HCT116 (cell line): Measurements from ENCODE around the gene SEMA3C. TPM values are rescaled to one million over a fixed set of nuclear protein-coding genes. Genes with fewer than 3 reads are reported as not detected.

Experiments
- ATAC-seq: fragments of 200-7000 bp; cut with Tn5 transposase; 2 replicates; pipeline ENCODE4 v1.9.1; 2020; ENCODE audit warnings: mild to moderate bottlenecking, moderate library complexity
- BruUV-seq: library from RNA; stranded (reverse); fragments of 400-500 nt; replicated peaks from 2 replicates; lab custom pipeline; 2021; lab: Mats Ljungman, UMichigan
- CTCF ChIA-PET: fragments of 300-600 bp; sonication (Branson Sonifier 250); formaldehyde crosslinking; loops from one replicate; lab custom pipeline; 2021; ENCODE audit warnings: antibody characterized with exemption; lab: Charles Lee
- POLR2A ChIA-PET: fragments of 300-600, 350-600 bp; sonication (Branson Sonifier 250); formaldehyde crosslinking; loops from one replicate; lab custom pipeline; 2021; ENCODE audit warnings: antibody characterized with exemption; lab: Charles Lee
- RAD21 ChIA-PET, 2 experiments: fragments of 300-600 bp; sonication (Branson Sonifier 250); formaldehyde crosslinking; loops; one replicate each; lab custom pipeline; 2023; ENCODE audit warnings: low total read pairs in 2 of 2; ENCODE audit not compliant: uncharacterized antibody in 2 of 2, unreplicated experiment in 2 of 2, low non-redundant PET in 1 of 2; lab: Charles Lee
- DNase-seq: peaks from one replicate; pipeline ENCODE4 v3.0.0-alpha.2; 2010; ENCODE audit warnings: low read depth, low spot score
- H2AFZ ChIP-seq: fragments of 200-600 bp; shearing (Covaris generic), sonication (generic); 2 replicates; pipeline ENCODE4 v1.6.1; 2017; ENCODE audit warnings: low read depth, mixed run types, mixed read lengths, antibody characterized with exemption, low read length; ENCODE audit not compliant: poor library complexity, severe bottlenecking
- H3K27ac ChIP-seq: 2 replicates; pipeline ENCODE4 v1.5.1; 2012; ENCODE audit warnings: low read depth, low read length
- H3K27me3 ChIP-seq: fragments of 200-600 bp; sonication (generic); 2 replicates; pipeline ENCODE4 v1.6.1; 2016; ENCODE audit warnings: mixed run types, low read length, mixed read lengths; ENCODE audit not compliant: insufficient read depth
- H3K36me3 ChIP-seq, 2 experiments: fragments of 200-500 bp in 1 of 2; fragments of 200-600 bp in 1 of 2; sonication (Bioruptor generic) in 1 of 2; sonication (generic) in 1 of 2; 2 replicates each; pipeline versions ENCODE4 v1.5.1 to v1.6.1; 2014 to 2016; ENCODE audit warnings: low read length in 2 of 2, inconsistent platforms in 1 of 2, mixed read lengths in 1 of 2, mixed run types in 1 of 2; ENCODE audit not compliant: insufficient read depth in 2 of 2, control insufficient read depth in 1 of 2
- H3K4me1 ChIP-seq, 2 experiments: fragments of 200-600 bp in 1 of 2; sonication (generic) in 1 of 2; 2 replicates each; pipeline versions ENCODE4 v1.5.1 to v1.6.1; 2012 to 2017; ENCODE audit warnings: low read length in 2 of 2, inconsistent platforms in 1 of 2, mild to moderate bottlenecking in 1 of 2, mixed read lengths in 1 of 2, mixed run types in 1 of 2, moderate library complexity in 1 of 2; ENCODE audit not compliant: insufficient read depth in 2 of 2, control insufficient read depth in 1 of 2
- H3K4me2 ChIP-seq: fragments of 200-600 bp; sonication (generic); 2 replicates; pipeline ENCODE4 v1.6.1; 2017; ENCODE audit warnings: mixed run types, low read length, mixed read lengths
- H3K4me3 ChIP-seq, 2 experiments: fragments of 200-600 bp in 1 of 2; sonication (generic) in 1 of 2; replicated peaks in 1 of 2; 2 replicates each; pipeline ENCODE4 v1.5.1; 2011 to 2016; ENCODE audit warnings: low read length in 2 of 2, control low read depth in 1 of 2, low read depth in 1 of 2, mild to moderate bottlenecking in 1 of 2, mixed read lengths in 1 of 2, mixed run types in 1 of 2
- H3K79me2 ChIP-seq: fragments of 200-600 bp; sonication (generic); 2 replicates; pipeline ENCODE4 v1.6.1; 2017; ENCODE audit warnings: mild to moderate bottlenecking, mixed run types, low read length, moderate library complexity, mixed read lengths; ENCODE audit not compliant: insufficient read depth
- H3K9ac ChIP-seq: fragments of 200-600 bp; sonication (generic); 2 replicates; pipeline ENCODE4 v1.6.1; 2016; ENCODE audit warnings: low read length, mixed read lengths
- H3K9me2 ChIP-seq: fragments of 200-600 bp; sonication (generic), shearing (Covaris generic); 2 replicates; pipeline ENCODE4 v1.6.1; 2017; ENCODE audit warnings: mixed run types, mild to moderate bottlenecking, moderate library complexity; ENCODE audit not compliant: insufficient read depth
- H3K9me3 ChIP-seq, 2 experiments: fragments of 200-500 bp in 1 of 2; fragments of 200-600 bp in 1 of 2; sonication (Bioruptor generic) in 1 of 2; sonication (generic) in 1 of 2; 2 replicates each; pipeline ENCODE4 v1.6.1; 2014 to 2017; ENCODE audit warnings: low read length in 2 of 2, mixed read lengths in 2 of 2, inconsistent platforms in 1 of 2, low read depth in 1 of 2, mild to moderate bottlenecking in 1 of 2, mixed run types in 1 of 2, moderate library complexity in 1 of 2; ENCODE audit not compliant: control insufficient read depth in 1 of 2, insufficient read depth in 1 of 2
- H4K20me1 ChIP-seq: fragments of 200-600 bp; sonication (generic), shearing (Covaris generic); 2 replicates; pipeline ENCODE4 v1.6.1; 2017; ENCODE audit warnings: mixed run types, mild to moderate bottlenecking, moderate library complexity; ENCODE audit not compliant: insufficient read depth
- CTCF ChIP-seq, 3 experiments: fragments of 200-600 bp in 1 of 3; sonication (generic) in 1 of 3; IDR thresholded peaks in 2 of 3; conservative IDR thresholded peaks in 1 of 3; 2 replicates each; pipeline ENCODE4 v1.5.1; 2012 to 2017; ENCODE audit warnings: low read depth in 2 of 3, low read length in 2 of 3, antibody characterized with exemption in 1 of 3, borderline replicate concordance in 1 of 3, control low read depth in 1 of 3, mild to moderate bottlenecking in 1 of 3, mixed read lengths in 1 of 3, mixed run types in 1 of 3, moderate library complexity in 1 of 3; ENCODE audit not compliant: insufficient read depth in 1 of 3
- EGR1 ChIP-seq: IDR thresholded peaks from 2 replicates; pipeline ENCODE4 v1.6.1; 2012; ENCODE audit warnings: low read depth
- ELF1 ChIP-seq: IDR thresholded peaks from 2 replicates; pipeline ENCODE4 v1.6.1; 2012; ENCODE audit warnings: low read depth, borderline replicate concordance
- JUND ChIP-seq: IDR thresholded peaks from 2 replicates; pipeline ENCODE4 v1.6.1; 2012
- RAD21 ChIP-seq: IDR thresholded peaks from 2 replicates; pipeline ENCODE4 v1.6.1; 2012; ENCODE audit warnings: low read depth, mild to moderate bottlenecking
- REST ChIP-seq: IDR thresholded peaks from 2 replicates; pipeline ENCODE4 v1.6.1; 2012; ENCODE audit warnings: low read depth
- TCF7L2 ChIP-seq: IDR thresholded peaks from 2 replicates; pipeline ENCODE4 v1.7.0; 2011; ENCODE audit warnings: borderline replicate concordance, inconsistent platforms; ENCODE audit not compliant: insufficient read depth, insufficient read length; ENCODE audit errors: extremely low read depth
- intact Hi-C: fragments of 100-400 bp; cut with micrococcal nuclease; formaldehyde crosslinking; loops from 2 replicates; pipeline ENCODE4 v1.10.0; 2022
- total RNA-seq: library from RNA; stranded (reverse); gene quantifications from one replicate; pipeline ENCODE4 v1.2.1, GENCODE V29; 2021; ENCODE audit not compliant: unreplicated experiment
- TF ChIP-seq, protein P1 (sequence below): IDR thresholded peaks from 2 replicates; pipeline ENCODE4 v1.6.1; 2012

The SEMA3C gene
- total RNA-seq, 1 experiment from 2014 or later = 25.3 TPM

- Histone ChIP-seq H4K20me1 (no peaks in the 10 kb centered on the region), H3K36me3 (no peaks in the 10 kb centered on the region), H3K9me3 (no peaks in the 10 kb centered on the region)
- intact Hi-C loops = no loop called here
- ATAC-seq = 0 out of 2 replicates have a peak, but pooled peaks have one; percentile 47
- CTCF ChIA-PET = interaction anchor here (0.8 kb wide), 1 partner anchor 758 kb away, joined by 3 read pairs; no protein-coding TSS in a partner anchor
- TF ChIP-seq RAD21 (no peak), JUND (no peak), ELF1 (no peak)
- TF ChIP-seq, all 23 proteins: peak for 0
- Histone ChIP-seq H2AFZ (peak overlapping the region; percentile 19), H3K4me2 (no peak overlapping the region), H3K9ac (no peak overlapping the region), H3K27me3 (no peaks in the 10 kb centered on the region), H3K9me2 (no peaks in the 10 kb centered on the region), H3K4me3 (no peak overlapping the region), H3K27ac (no peak overlapping the region), H3K4me1 (peaks cover 0 to 3% of the 10 kb centered on the region in 2 experiments; a peak in 1 of 4 replicates), H3K79me2 (no peaks in the 10 kb centered on the region)
- BruUV-seq = no TSS peak
- ChIA-PET RAD21 (interaction anchor here in 1 of 2 experiments (0.6 kb wide), 1 partner anchor 211 kb away, joined by 3 read pairs; no protein-coding TSS in a partner anchor), POLR2A (interaction anchor here (0.8 to 1.1 kb wide), 2 partner anchors 11 to 934 kb away, joined by 3 read pairs; no protein-coding TSS in a partner anchor)
- no peak for DNase-seq
Observed at GRCh38 chr7:80711531-80711930, 207.3 kb downstream of the SEMA3C start.

DNA sequence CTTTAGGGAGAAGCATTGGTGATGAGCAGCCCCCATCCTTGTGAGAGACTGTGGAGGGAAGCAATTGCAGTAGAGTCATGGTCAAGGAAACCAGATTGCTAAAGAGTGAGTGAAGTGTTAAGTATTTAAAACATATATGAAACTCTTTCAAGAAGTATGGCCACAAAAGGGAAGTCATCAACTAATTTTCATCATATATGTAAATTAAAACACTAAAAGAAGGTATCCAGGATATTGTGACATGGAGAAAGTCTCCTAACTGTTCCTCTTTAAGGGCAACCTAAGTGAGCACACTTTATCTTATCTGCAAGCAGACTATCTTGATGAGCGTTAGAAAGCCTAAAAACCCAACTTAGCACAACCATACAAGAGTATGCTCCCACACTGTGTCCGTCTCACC, 210.7 kb downstream of the SEMA3C start:
- intact Hi-C loops = no loop called here
- BruUV-seq = no TSS peak
- CTCF ChIA-PET = no interaction called here

More for the DNA sequence above, 210.7 kb downstream of the SEMA3C start:
- DNase-seq (no peak), ATAC-seq (no peak)
- H3K27me3 ChIP-seq = no peaks in the 10 kb centered on the region
- H3K27ac ChIP-seq = no peak overlapping the region
- no peak overlapping the region for H2AFZ ChIP-seq
- H4K20me1 ChIP-seq = no peaks in the 10 kb centered on the region
- H3K9me2 ChIP-seq = no peaks in the 10 kb centered on the region
- H3K9ac ChIP-seq = no peak overlapping the region
- TF ChIP-seq CTCF (IDR thresholded peaks at IDR 0.05 in 2 of 3, conservative IDR thresholded peaks at IDR 0.05 in 1 of 3; ENCODE audit: borderline replicate concordance in 1 of 3, insufficient read depth in 1 of 3, low read depth in 2 of 3, low read length in 2 of 3) (no peak), TCF7L2 (no peak), REST (no peak), EGR1 (no peak)
- TF ChIP-seq, protein P1, sequence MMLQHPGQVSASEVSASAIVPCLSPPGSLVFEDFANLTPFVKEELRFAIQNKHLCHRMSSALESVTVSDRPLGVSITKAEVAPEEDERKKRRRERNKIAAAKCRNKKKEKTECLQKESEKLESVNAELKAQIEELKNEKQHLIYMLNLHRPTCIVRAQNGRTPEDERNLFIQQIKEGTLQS = no peak
- no peaks in the 10 kb centered on the region for H3K36me3 ChIP-seq
- no peak overlapping the region for H3K4me2 ChIP-seq
- H3K79me2 ChIP-seq = no peaks in the 10 kb centered on the region
- POLR2A ChIA-PET = no interaction called here
- H3K4me1 ChIP-seq = peaks cover 0 to 3% of the 10 kb centered on the region in 2 experiments; a peak in 1 of 4 replicates
- no peaks in the 10 kb centered on the region for H3K9me3 ChIP-seq
- RAD21 ChIA-PET = no interaction called here
- no peak overlapping the region for H3K4me3 ChIP-seq
